G401 (cell line): Measurements from ENCODE around the gene EGLN1. TPM values are rescaled to one million over a fixed set of nuclear protein-coding genes. Genes with fewer than 3 reads are reported as not detected.

Experiments
- DNase-seq: peaks from one replicate; pipeline ENCODE4 v3.0.0-alpha.2; 2015; ENCODE audit warnings: low spot score
- in situ Hi-C: cut with HindIII; loops from 2 replicates; pipeline ENCODE4 v1.10.0; 2016; ENCODE audit warnings: low sequenced_read_pairs, mixed read lengths
- total RNA-seq: library from RNA; depleted of rRNA; stranded (reverse); fragments of >200 nt; shearing (Covaris generic); gene quantifications from 2 replicates; pipeline ENCODE4 v1.2.3, GENCODE V29; 2014

The EGLN1 gene
- total RNA-seq, 1 experiment from 2014 or later, result 21.6 TPM

GRCh38 chr1:231407049-231407448 is 15.0 kb downstream of the EGLN1 start:
- in situ Hi-C loops, result no loop called here
- DNase-seq, result no peak

GRCh38 chr1:231404318-231404717 is 17.8 kb downstream of the EGLN1 start:
- in situ Hi-C loops, result no loop called here

GRCh38 chr1:231401478-231401877 is 20.6 kb downstream of the EGLN1 start:
- no peak for DNase-seq
- in situ Hi-C loops, result no loop called here

More at GRCh38 chr1:231404318-231404717, 17.8 kb downstream of the EGLN1 start:
- DNase-seq, result no peak

GRCh38 chr1:231397886-231398671 is 24.0 kb downstream of the EGLN1 start:
- in situ Hi-C loops, result no loop called here
- no peak for DNase-seq

- no peak for DNase-seq
- in situ Hi-C loops, result no loop called here
These were observed 25.4 kb downstream of the EGLN1 start for GRCh38 chr1:231396643-231397042.

GRCh38 chr1:231395998-231396390 is 26.1 kb downstream of the EGLN1 start:
- in situ Hi-C loops, result no loop called here
- DNase-seq, result no peak

GRCh38 chr1:231395076-231395997 is 26.8 kb downstream of the EGLN1 start:
- in situ Hi-C loops, result no loop called here
- DNase-seq, result no peak

GRCh38 chr1:231393668-231394067 is 28.4 kb downstream of the EGLN1 start:
- in situ Hi-C loops, result no loop called here
- DNase-seq, result no peak

GRCh38 chr1:231392389-231393131 is 29.5 kb downstream of the EGLN1 start:
- DNase-seq, result no peak
- in situ Hi-C loops, result no loop called here

GRCh38 chr1:231390071-231390470 is 32.0 kb downstream of the EGLN1 start:
- DNase-seq, result no peak
- in situ Hi-C loops, result no loop called here

GRCh38 chr1:231387770-231388669 is 34.1 kb downstream of the EGLN1 start:
- no peak for DNase-seq
- in situ Hi-C loops, result no loop called here

- no peak for DNase-seq
- in situ Hi-C loops, result no loop called here
These were observed 35.6 kb downstream of the EGLN1 start for GRCh38 chr1:231386466-231386865.

GRCh38 chr1:231385416-231385748 is 36.7 kb downstream of the EGLN1 start:
- in situ Hi-C loops, result no loop called here
- no peak for DNase-seq

- in situ Hi-C loops, result no loop called here
- DNase-seq, result peak; percentile 55
These were observed 37.2 kb downstream of the EGLN1 start for GRCh38 chr1:231384696-231385415.

- in situ Hi-C loops, result no loop called here
These were observed 38.8 kb downstream of the EGLN1 start for GRCh38 chr1:231383159-231383860.

GRCh38 chr1:231382426-231382825 is 39.7 kb downstream of the EGLN1 start:
- in situ Hi-C loops, result no loop called here
- DNase-seq, result no peak

More at GRCh38 chr1:231383159-231383860, 38.8 kb downstream of the EGLN1 start:
- no peak for DNase-seq

GRCh38 chr1:231381729-231382128 is 40.4 kb downstream of the EGLN1 start:
- no peak for DNase-seq
- in situ Hi-C loops, result no loop called here
